GM23338 (cell line): ENCODE data around the gene GNPTG.

Source experiments
- POLR2AphosphoS5 ChIP-seq: IDR thresholded peaks from 2 replicates; pipeline ENCODE4 v1.6.1; 2016; ENCODE audit warnings: antibody characterized with exemption, low read depth
- TF ChIP-seq, protein P1 (sequence below), 2 experiments: fragments of 200-600 bp in 1 of 2; sonication (generic) in 1 of 2; conservative IDR thresholded peaks; 2 replicates each; pipeline versions ENCODE4 v1.5.1 to v1.6.1; 2016 to 2017; ENCODE audit warnings: antibody characterized with exemption in 2 of 2, low read depth in 2 of 2, mild to moderate bottlenecking in 2 of 2, moderate library complexity in 1 of 2
- TF ChIP-seq, protein P2 (sequence below): IDR thresholded peaks from one replicate; pipeline ENCODE4 v1.6.1; 2018; ENCODE audit warnings: antibody characterized with exemption; ENCODE audit not compliant: unreplicated experiment

DNA sequence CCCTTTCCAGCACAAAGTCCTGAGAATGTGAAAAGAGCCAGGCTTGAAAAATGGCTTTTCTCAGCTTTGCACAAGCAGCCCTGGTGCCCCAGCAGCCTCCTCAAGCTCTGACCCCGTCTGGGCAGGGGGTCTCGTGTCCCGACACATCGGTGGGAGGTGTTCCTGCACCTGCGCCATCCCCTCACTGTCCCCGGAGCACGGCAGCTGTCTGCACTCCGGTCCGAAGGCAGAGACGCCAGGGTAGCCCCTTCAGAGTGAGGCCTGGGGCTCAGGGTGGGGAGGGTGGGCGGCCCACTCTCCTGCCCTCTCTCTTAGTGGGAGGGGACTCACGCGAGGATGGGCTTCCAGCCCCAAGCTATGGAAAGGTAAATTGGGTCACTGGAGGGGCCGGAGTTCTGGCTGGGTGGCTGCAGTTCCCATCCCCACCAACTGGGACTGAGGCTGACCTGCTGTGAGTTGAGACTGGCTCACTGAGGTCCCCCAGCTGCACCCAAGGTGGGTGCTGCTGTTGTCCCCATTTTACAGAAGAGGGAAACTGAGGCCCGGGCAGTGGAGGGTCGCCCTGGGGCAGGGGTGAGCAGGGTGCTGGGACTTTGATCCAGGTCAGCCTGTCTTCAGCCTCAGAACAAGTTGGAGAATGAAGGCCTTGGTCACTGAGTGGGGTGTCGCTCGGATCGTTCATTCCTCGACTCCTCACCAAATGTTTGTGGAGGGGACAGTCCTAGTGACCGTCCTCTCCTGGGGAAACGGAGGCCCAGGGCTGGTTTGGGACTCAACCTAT, 20.6 kb upstream of the GNPTG start:
- TF ChIP-seq, protein P1, sequence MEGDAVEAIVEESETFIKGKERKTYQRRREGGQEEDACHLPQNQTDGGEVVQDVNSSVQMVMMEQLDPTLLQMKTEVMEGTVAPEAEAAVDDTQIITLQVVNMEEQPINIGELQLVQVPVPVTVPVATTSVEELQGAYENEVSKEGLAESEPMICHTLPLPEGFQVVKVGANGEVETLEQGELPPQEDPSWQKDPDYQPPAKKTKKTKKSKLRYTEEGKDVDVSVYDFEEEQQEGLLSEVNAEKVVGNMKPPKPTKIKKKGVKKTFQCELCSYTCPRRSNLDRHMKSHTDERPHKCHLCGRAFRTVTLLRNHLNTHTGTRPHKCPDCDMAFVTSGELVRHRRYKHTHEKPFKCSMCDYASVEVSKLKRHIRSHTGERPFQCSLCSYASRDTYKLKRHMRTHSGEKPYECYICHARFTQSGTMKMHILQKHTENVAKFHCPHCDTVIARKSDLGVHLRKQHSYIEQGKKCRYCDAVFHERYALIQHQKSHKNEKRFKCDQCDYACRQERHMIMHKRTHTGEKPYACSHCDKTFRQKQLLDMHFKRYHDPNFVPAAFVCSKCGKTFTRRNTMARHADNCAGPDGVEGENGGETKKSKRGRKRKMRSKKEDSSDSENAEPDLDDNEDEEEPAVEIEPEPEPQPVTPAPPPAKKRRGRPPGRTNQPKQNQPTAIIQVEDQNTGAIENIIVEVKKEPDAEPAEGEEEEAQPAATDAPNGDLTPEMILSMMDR (conservative IDR thresholded peaks at IDR 0.05; ENCODE audit: low read depth in 2 of 2), result no peak
- no peak for TF ChIP-seq POLR2AphosphoS5
- TF ChIP-seq, protein P2, sequence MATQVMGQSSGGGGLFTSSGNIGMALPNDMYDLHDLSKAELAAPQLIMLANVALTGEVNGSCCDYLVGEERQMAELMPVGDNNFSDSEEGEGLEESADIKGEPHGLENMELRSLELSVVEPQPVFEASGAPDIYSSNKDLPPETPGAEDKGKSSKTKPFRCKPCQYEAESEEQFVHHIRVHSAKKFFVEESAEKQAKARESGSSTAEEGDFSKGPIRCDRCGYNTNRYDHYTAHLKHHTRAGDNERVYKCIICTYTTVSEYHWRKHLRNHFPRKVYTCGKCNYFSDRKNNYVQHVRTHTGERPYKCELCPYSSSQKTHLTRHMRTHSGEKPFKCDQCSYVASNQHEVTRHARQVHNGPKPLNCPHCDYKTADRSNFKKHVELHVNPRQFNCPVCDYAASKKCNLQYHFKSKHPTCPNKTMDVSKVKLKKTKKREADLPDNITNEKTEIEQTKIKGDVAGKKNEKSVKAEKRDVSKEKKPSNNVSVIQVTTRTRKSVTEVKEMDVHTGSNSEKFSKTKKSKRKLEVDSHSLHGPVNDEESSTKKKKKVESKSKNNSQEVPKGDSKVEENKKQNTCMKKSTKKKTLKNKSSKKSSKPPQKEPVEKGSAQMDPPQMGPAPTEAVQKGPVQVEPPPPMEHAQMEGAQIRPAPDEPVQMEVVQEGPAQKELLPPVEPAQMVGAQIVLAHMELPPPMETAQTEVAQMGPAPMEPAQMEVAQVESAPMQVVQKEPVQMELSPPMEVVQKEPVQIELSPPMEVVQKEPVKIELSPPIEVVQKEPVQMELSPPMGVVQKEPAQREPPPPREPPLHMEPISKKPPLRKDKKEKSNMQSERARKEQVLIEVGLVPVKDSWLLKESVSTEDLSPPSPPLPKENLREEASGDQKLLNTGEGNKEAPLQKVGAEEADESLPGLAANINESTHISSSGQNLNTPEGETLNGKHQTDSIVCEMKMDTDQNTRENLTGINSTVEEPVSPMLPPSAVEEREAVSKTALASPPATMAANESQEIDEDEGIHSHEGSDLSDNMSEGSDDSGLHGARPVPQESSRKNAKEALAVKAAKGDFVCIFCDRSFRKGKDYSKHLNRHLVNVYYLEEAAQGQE, result no peak
